ENCODE measurements around the gene ARHGAP24. TPM values are rescaled to one million over a fixed set of nuclear protein-coding genes. Genes with fewer than 3 reads are reported as not detected.

Gene ARHGAP24
- total RNA-seq, 1 experiment from 2014 or later: 1.3 TPM

- no peak overlapping the region for H3K27ac ChIP-seq (ENCODE audit: low read depth, low read length)
- H3K36me3 ChIP-seq (ENCODE audit: control insufficient read depth in 1 of 2, insufficient read depth in 2 of 2, low read length in 2 of 2): no peaks in the 10 kb centered on the region
- H3K4me1 ChIP-seq (ENCODE audit: control insufficient read depth in 1 of 2, insufficient read depth in 2 of 2, low read length in 2 of 2): no peaks in the 10 kb centered on the region
- ChIA-PET POLR2A (no interaction called here), CTCF (no interaction called here), RAD21 (ENCODE audit: low non-redundant PET in 1 of 2, low total read pairs in 2 of 2, uncharacterized antibody in 2 of 2, unreplicated experiment in 2 of 2) (no interaction called here)
- TF ChIP-seq SIN3A (IDR thresholded peaks at IDR 0.05; ENCODE audit: low read depth) (no peak), CTCF (IDR thresholded peaks at IDR 0.05 in 2 of 3, conservative IDR thresholded peaks at IDR 0.05 in 1 of 3; ENCODE audit: borderline replicate concordance in 1 of 3, insufficient read depth in 1 of 3, low read depth in 2 of 3, low read length in 2 of 3) (no peak), SRF (IDR thresholded peaks at IDR 0.05; ENCODE audit: low read depth) (no peak)
- no peak overlapping the region for H3K4me3 ChIP-seq (replicated peaks in 1 of 2; ENCODE audit: low read depth in 1 of 2, low read length in 2 of 2)
- intact Hi-C loops (cut with micrococcal nuclease): no loop called here
- H3K9me3 ChIP-seq (ENCODE audit: control insufficient read depth in 1 of 2, insufficient read depth in 1 of 2, low read depth in 1 of 2, low read length in 2 of 2): no peaks in the 10 kb centered on the region
- ATAC-seq (no peak), DNase-seq (ENCODE audit: low read depth, low spot score) (no peak)
- no peaks in the 10 kb centered on the region for H3K79me2 ChIP-seq (ENCODE audit: insufficient read depth, low read length)
- no peak overlapping the region for H2AFZ ChIP-seq (ENCODE audit: low read depth, low read length, poor library complexity, severe bottlenecking)
- no peak overlapping the region for H3K4me2 ChIP-seq (ENCODE audit: low read length)
- BruUV-seq (replicated peaks): no TSS peak
- H4K20me1 ChIP-seq (ENCODE audit: insufficient read depth): no peaks in the 10 kb centered on the region
- H3K9me2 ChIP-seq (ENCODE audit: insufficient read depth): no peaks in the 10 kb centered on the region
- no peaks in the 10 kb centered on the region for H3K27me3 ChIP-seq (ENCODE audit: insufficient read depth, low read length)
- no peak overlapping the region for H3K9ac ChIP-seq (ENCODE audit: low read length)
Observed at GRCh38 chr4:85548841-85549240, 73.9 kb downstream of the ARHGAP24 start.

GRCh38 chr4:85555206-85555605, 80.3 kb downstream of the ARHGAP24 start:
- no peak overlapping the region for H3K4me2 ChIP-seq (ENCODE audit: low read length)
- no peak overlapping the region for H3K9ac ChIP-seq (ENCODE audit: low read length)
- CTCF ChIA-PET: no interaction called here
- RAD21 ChIA-PET (ENCODE audit: low non-redundant PET in 1 of 2, low total read pairs in 2 of 2, uncharacterized antibody in 2 of 2, unreplicated experiment in 2 of 2): no interaction called here
- no peaks in the 10 kb centered on the region for H3K4me1 ChIP-seq (ENCODE audit: control insufficient read depth in 1 of 2, insufficient read depth in 2 of 2, low read length in 2 of 2)
- H4K20me1 ChIP-seq (ENCODE audit: insufficient read depth): no peaks in the 10 kb centered on the region
- ATAC-seq: no peak
- no peaks in the 10 kb centered on the region for H3K27me3 ChIP-seq (ENCODE audit: insufficient read depth, low read length)
- POLR2A ChIA-PET: no interaction called here
- no peak overlapping the region for H2AFZ ChIP-seq (ENCODE audit: low read depth, low read length, poor library complexity, severe bottlenecking)
- intact Hi-C loops (cut with micrococcal nuclease): no loop called here
- no peaks in the 10 kb centered on the region for H3K9me3 ChIP-seq (ENCODE audit: control insufficient read depth in 1 of 2, insufficient read depth in 1 of 2, low read depth in 1 of 2, low read length in 2 of 2)
- H3K27ac ChIP-seq (ENCODE audit: low read depth, low read length): no peak overlapping the region
- no peaks in the 10 kb centered on the region for H3K79me2 ChIP-seq (ENCODE audit: insufficient read depth, low read length)
- TF ChIP-seq ATF3 (IDR thresholded peaks at IDR 0.05) (no peak), CTCF (IDR thresholded peaks at IDR 0.05 in 2 of 3, conservative IDR thresholded peaks at IDR 0.05 in 1 of 3; ENCODE audit: borderline replicate concordance in 1 of 3, insufficient read depth in 1 of 3, low read depth in 2 of 3, low read length in 2 of 3) (no peak), CBX3 (IDR thresholded peaks at IDR 0.05; ENCODE audit: low read depth) (no peak)
- no peaks in the 10 kb centered on the region for H3K9me2 ChIP-seq (ENCODE audit: insufficient read depth)
- no TSS peak for BruUV-seq (replicated peaks)
- no peak for DNase-seq (ENCODE audit: low read depth, low spot score)
- no peaks in the 10 kb centered on the region for H3K36me3 ChIP-seq (ENCODE audit: control insufficient read depth in 1 of 2, insufficient read depth in 2 of 2, low read length in 2 of 2)
- no peak overlapping the region for H3K4me3 ChIP-seq (replicated peaks in 1 of 2; ENCODE audit: low read depth in 1 of 2, low read length in 2 of 2)
